GM12872 (cell line): ENCODE data around the gene GABRB3.

Source experiments
- CTCF ChIP-seq: IDR thresholded peaks from 3 replicates; pipeline ENCODE4 v1.5.1; 2011; ENCODE audit warnings: low read depth, mild to moderate bottlenecking, low read length, moderate library complexity; ENCODE audit not compliant: insufficient read depth

Gene GABRB3

GRCh38 chr15:26615188-26615926 lies 157.5 kb downstream of the GABRB3 start:
- no peak for TF ChIP-seq CTCF

GRCh38 chr15:26614734-26615133 lies 158.1 kb downstream of the GABRB3 start:
- no peak for TF ChIP-seq CTCF

- no peak for TF ChIP-seq CTCF
These were observed 174.2 kb downstream of the GABRB3 start for GRCh38 chr15:26598704-26599103.

GRCh38 chr15:26595611-26596010 lies 177.3 kb downstream of the GABRB3 start:
- no peak for TF ChIP-seq CTCF

- no peak for TF ChIP-seq CTCF
These were observed 182.2 kb downstream of the GABRB3 start for GRCh38 chr15:26590676-26591075.

GRCh38 chr15:26582840-26583239 lies 190.0 kb downstream of the GABRB3 start:
- no peak for TF ChIP-seq CTCF

GRCh38 chr15:26580943-26581342 lies 191.9 kb downstream of the GABRB3 start:
- TF ChIP-seq CTCF = no peak
